CD4-positive, alpha-beta T cell (primary cell): ENCODE measurements around the gene SOS1. TPM values are rescaled to one million over a fixed set of nuclear protein-coding genes. Genes with fewer than 3 reads are reported as not detected.
A peak's percentile ranks its signal among the peaks of the same experiment; 100 is the strongest.

Experiments
- ATAC-seq: fragments of 200-7000 bp; cut with Tn5 transposase; one replicate; pipeline ENCODE4 v1.10.0; 2022; ENCODE audit warnings: mild to moderate bottlenecking; ENCODE audit not compliant: poor library complexity
- CTCF ChIA-PET: fragments of 350-600 bp; sonication (Branson Sonifier 250); formaldehyde crosslinking; loops from one replicate; lab custom pipeline; 2021; ENCODE audit warnings: antibody characterized with exemption, inconsistent platforms; lab: Charles Lee
- POLR2A ChIA-PET: fragments of 350-600 bp; sonication (Branson Sonifier 250); formaldehyde crosslinking; loops from one replicate; lab custom pipeline; 2021; ENCODE audit warnings: antibody characterized with exemption, inconsistent platforms; lab: Charles Lee
- DNase-seq, 14 experiments: peaks; one replicate each; pipeline ENCODE4 v3.0.0-alpha.2; 2013 to 2020; ENCODE audit warnings: mixed read lengths in 2 of 14
- H3K27ac ChIP-seq, 2 donors: one replicate each; pipeline versions ENCODE4 v1.5.1 to v1.7.0; 2013; ENCODE audit warnings: low read length in 2 of 2, low read depth in 1 of 2, mild to moderate bottlenecking in 1 of 2
- H3K27me3 ChIP-seq, 2 experiments: 1 replicate in 1 of 2; 2 replicates in 1 of 2; pipeline versions ENCODE4 v1.6.1 to v1.7.0; 2013; ENCODE audit warnings: low read length in 2 of 2, control low read depth in 1 of 2, mild to moderate bottlenecking in 1 of 2, moderate library complexity in 1 of 2; ENCODE audit not compliant: insufficient read depth in 2 of 2, control insufficient read depth in 1 of 2
- H3K36me3 ChIP-seq: one replicate; pipeline ENCODE4 v1.6.1; 2013; ENCODE audit warnings: low read length, control low read depth; ENCODE audit not compliant: insufficient read depth
- H3K4me1 ChIP-seq: one replicate; pipeline ENCODE4 v1.6.1; 2013; ENCODE audit warnings: low read length, control low read depth; ENCODE audit not compliant: insufficient read depth
- H3K4me3 ChIP-seq: one replicate; pipeline ENCODE4 v1.5.1; 2013; ENCODE audit warnings: mild to moderate bottlenecking, low read length, moderate library complexity
- H3K9me3 ChIP-seq, 2 experiments: 1 replicate in 1 of 2; 2 replicates in 1 of 2; pipeline versions ENCODE4 v1.6.1 to v1.7.0; 2013; ENCODE audit warnings: low read length in 2 of 2, mild to moderate bottlenecking in 2 of 2, control low read depth in 1 of 2, moderate library complexity in 1 of 2; ENCODE audit not compliant: control insufficient read depth in 1 of 2, insufficient read depth in 1 of 2
- H3K27ac Mint-ChIP-seq: one replicate; pipeline ENCODE4 v1.8.0; 2020; ENCODE audit warnings: mixed read lengths
- H3K27me3 Mint-ChIP-seq: one replicate; pipeline ENCODE4 v1.8.0; 2021; ENCODE audit warnings: mixed read lengths
- H3K36me3 Mint-ChIP-seq: one replicate; pipeline ENCODE4 v1.8.0; 2021; ENCODE audit warnings: low read depth, mixed read lengths
- H3K4me1 Mint-ChIP-seq: one replicate; pipeline ENCODE4 v1.8.0; 2021; ENCODE audit warnings: low read depth, mixed read lengths
- H3K4me3 Mint-ChIP-seq: one replicate; pipeline ENCODE4 v1.8.0; 2020; ENCODE audit warnings: mild to moderate bottlenecking, mixed read lengths
- H3K9me3 Mint-ChIP-seq: one replicate; pipeline ENCODE4 v1.8.0; 2020; ENCODE audit warnings: mixed read lengths
- intact Hi-C, 2 experiments: fragments of 100-400 bp; cut with DNase I in 1 of 2; cut with micrococcal nuclease in 1 of 2; formaldehyde crosslinking; loops; one replicate each; pipeline versions ENCODE4 v1.15.1 to v1.9.0; 2023 to 2025; cut with DNase I, micrococcal nuclease
- total RNA-seq, 174 experiments: library from RNA in 2 of 174; stranded (reverse) in 2 of 174; gene quantifications; one replicate each; pipeline ENCODE4 v1.2.3 and lab custom pipeline; 2021 to 2026
- TF ChIP-seq, protein P1 (sequence below): fragments of 200-600 bp; IDR thresholded peaks from one replicate; pipeline ENCODE4 v1.8.0; 2022; ENCODE audit warnings: antibody characterized with exemption, mild to moderate bottlenecking

SOS1 gene
- total RNA-seq, 2 experiments from 2014 or later: 16.4 to 16.9 TPM

DNA sequence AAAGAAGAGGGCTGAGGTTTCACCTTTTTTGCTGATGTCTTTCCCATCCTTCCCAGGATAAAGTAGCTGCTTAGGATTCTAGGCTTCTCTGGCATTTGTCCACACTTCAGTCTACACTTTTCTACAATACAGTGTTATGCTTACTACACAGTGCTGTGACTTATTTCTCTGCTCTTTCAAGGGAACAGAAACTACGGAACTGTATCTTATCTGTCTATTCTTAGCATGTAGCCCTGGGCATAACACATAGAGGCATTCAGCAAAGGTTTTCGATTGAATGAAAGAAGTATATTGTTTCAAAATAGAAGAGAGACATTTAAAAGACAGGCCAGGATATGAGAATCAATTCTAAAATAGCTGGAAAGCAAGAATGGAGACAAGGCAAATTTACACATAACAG lies 120.3 kb downstream of the SOS1 start:
- DNase-seq (no peak), ATAC-seq (no peak)
- Mint-ChIP-seq H3K27me3 (no peaks in the 10 kb centered on the region), H3K36me3 (peaks cover 92% of the 10 kb centered on the region), H3K4me1 (no peaks in the 10 kb centered on the region), H3K4me3 (no peak overlapping the region), H3K27ac (no peak overlapping the region), H3K9me3 (no peaks in the 10 kb centered on the region)
- ChIA-PET POLR2A (no interaction called here), CTCF (interaction anchor here (1.3 kb wide), 1 partner anchor 229 kb away, joined by 5 read pairs; no protein-coding TSS in a partner anchor)
- intact Hi-C loops: no loop called here
- Histone ChIP-seq H3K9me3 (no peaks in the 10 kb centered on the region), H3K27ac (no peak overlapping the region), H3K4me3 (no peak overlapping the region), H3K36me3 (peaks cover 74% of the 10 kb centered on the region), H3K27me3 (no peaks in the 10 kb centered on the region), H3K4me1 (no peaks in the 10 kb centered on the region)
- TF ChIP-seq, protein P1, sequence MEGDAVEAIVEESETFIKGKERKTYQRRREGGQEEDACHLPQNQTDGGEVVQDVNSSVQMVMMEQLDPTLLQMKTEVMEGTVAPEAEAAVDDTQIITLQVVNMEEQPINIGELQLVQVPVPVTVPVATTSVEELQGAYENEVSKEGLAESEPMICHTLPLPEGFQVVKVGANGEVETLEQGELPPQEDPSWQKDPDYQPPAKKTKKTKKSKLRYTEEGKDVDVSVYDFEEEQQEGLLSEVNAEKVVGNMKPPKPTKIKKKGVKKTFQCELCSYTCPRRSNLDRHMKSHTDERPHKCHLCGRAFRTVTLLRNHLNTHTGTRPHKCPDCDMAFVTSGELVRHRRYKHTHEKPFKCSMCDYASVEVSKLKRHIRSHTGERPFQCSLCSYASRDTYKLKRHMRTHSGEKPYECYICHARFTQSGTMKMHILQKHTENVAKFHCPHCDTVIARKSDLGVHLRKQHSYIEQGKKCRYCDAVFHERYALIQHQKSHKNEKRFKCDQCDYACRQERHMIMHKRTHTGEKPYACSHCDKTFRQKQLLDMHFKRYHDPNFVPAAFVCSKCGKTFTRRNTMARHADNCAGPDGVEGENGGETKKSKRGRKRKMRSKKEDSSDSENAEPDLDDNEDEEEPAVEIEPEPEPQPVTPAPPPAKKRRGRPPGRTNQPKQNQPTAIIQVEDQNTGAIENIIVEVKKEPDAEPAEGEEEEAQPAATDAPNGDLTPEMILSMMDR: no peak

DNA sequence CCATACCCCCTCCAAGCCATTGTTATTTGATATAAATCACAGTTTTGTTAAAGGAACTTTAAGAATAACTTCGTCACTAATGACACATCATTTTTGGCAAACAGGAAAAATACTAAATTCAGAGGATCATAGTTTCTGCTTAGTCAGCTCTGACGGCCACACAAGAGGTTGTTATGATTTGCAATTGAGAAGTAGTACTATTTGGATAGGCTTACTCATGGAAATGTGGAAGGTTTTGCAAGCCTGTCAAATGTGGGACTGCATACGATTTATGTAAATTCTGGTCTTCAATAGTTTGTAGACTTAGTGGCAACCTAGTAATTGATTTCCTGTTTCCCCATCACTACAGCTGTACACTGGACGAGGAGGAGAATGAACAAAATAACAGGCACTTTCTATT lies 123.1 kb downstream of the SOS1 start:
- POLR2A ChIA-PET: no interaction called here
- Mint-ChIP-seq H3K36me3 (peaks cover 95% of the 10 kb centered on the region), H3K27me3 (no peaks in the 10 kb centered on the region), H3K4me1 (peaks cover under 1% of the 10 kb centered on the region), H3K27ac (no peak overlapping the region), H3K4me3 (no peak overlapping the region), H3K9me3 (no peaks in the 10 kb centered on the region)
- Histone ChIP-seq H3K36me3 (peaks cover 80% of the 10 kb centered on the region), H3K27ac (no peak overlapping the region), H3K4me1 (no peaks in the 10 kb centered on the region), H3K27me3 (no peaks in the 10 kb centered on the region), H3K4me3 (no peak overlapping the region), H3K9me3 (no peaks in the 10 kb centered on the region)
- DNase-seq (peak in 3 of 14 experiments; percentile 1 to 16 (median 4)), ATAC-seq (no peak)
- intact Hi-C loops: no loop called here
- CTCF ChIA-PET: no interaction called here
- TF ChIP-seq, protein P1: no peak

DNA sequence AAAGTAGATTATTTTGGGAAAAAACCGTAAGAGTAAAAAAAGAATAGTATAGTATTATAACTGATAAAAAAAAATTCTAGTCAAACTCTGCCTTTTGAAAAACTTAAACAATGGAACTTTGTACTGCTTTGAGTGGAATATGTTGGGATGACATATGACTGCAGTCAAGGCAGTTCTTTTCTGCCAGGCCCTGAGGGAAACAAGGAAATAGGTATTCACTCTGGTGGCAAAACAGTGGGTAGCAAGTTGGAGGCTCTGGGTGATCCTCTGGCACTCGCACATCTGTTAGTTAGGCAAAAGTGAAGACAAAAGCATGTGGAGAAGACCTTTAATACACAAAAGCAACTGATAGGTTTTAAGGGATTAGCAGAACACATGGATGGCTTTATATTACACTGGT lies 129.0 kb downstream of the SOS1 start:
- TF ChIP-seq, protein P1: no peak
- H3K27ac Mint-ChIP-seq: no peak overlapping the region
- H3K27me3 Mint-ChIP-seq: no peaks in the 10 kb centered on the region
- H3K4me3 Mint-ChIP-seq: no peak overlapping the region
- Histone ChIP-seq H3K36me3 (peaks cover 62% of the 10 kb centered on the region), H3K27me3 (no peaks in the 10 kb centered on the region), H3K4me1 (no peaks in the 10 kb centered on the region), H3K4me3 (no peak overlapping the region), H3K9me3 (no peaks in the 10 kb centered on the region), H3K27ac (no peak overlapping the region)
- DNase-seq (no peak), ATAC-seq (no peak)
- no peaks in the 10 kb centered on the region for H3K9me3 Mint-ChIP-seq
- intact Hi-C loops: no loop called here
- peaks cover 5% of the 10 kb centered on the region for H3K4me1 Mint-ChIP-seq
- H3K36me3 Mint-ChIP-seq: peaks cover 78% of the 10 kb centered on the region
- POLR2A ChIA-PET: no interaction called here
- CTCF ChIA-PET: no interaction called here
